ENCODE data around the gene ELMO3. TPM values are rescaled to one million over a fixed set of nuclear protein-coding genes. Genes with fewer than 3 reads are reported as not detected.

The ELMO3 gene
- total and polyA plus RNA-seq, 2 of the 13 experiments (the other 11 are each of a cell fraction or from before 2014, with no cell fraction given) = 2.6 to 4.0 TPM

DNA sequence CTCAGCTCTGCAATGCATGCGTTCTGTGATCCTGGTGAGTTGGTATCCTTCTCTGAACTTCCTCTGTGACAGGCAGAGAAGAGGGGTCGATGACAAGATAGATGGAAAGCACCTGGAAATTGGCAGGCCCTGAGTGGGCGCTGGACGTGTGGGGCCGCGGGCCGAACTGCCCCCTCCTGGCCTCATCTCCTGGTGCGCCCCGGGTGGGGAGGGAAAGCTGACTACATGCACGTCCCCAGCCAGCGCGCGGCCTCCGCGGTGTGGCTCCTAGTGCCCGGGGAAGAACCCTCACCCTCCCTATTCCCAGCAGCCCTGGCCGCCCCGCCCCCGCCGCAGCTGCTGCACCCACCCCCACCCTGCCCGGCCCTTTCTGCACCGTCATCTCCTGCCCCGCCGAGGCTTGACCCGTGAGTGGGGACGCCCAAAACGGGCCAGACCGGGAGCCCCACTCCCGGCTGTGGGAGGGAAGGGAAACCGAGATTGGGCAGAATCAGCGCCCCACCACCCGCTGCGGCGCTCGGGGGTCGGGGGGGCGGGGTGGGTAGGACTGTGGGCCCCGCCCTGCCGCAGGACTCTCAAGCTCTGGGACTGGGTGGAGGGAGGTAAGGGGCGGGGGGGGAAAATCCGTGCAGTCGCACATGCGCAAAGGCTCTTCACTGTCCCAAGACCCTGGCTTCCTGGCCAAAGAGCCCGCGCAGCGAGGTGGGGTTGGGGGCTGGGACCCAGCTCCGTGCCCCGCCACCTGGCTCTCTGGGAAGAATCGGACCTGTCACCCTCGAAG lies 28.6 kb upstream of the ELMO3 start, which contains the start of gene NOL3 (continued):
- no peak for TF ChIP-seq ZNF318 (CRISPR knock-in tag; IDR thresholded peaks at IDR 0.05)
- TF ChIP-seq FLYWCH1 (CRISPR knock-in tag; IDR thresholded peaks at IDR 0.05) = no peak
- TF ChIP-seq ZNF660 (CRISPR knock-in tag; IDR thresholded peaks at IDR 0.05; ENCODE audit: borderline replicate concordance, low read depth) = no peak
- no peak for TF ChIP-seq ZNF777 (CRISPR knock-in tag; IDR thresholded peaks at IDR 0.05)
- TF ChIP-seq ZNF180 (CRISPR knock-in tag; IDR thresholded peaks at IDR 0.05; ENCODE audit: borderline replicate concordance, low read depth) = no peak
- TF ChIP-seq ZBTB7A (CRISPR knock-in tag; IDR thresholded peaks at IDR 0.05) = peak; percentile 86
- 0 out of 2 replicates have a peak, but pooled peaks have one; percentile 10 for TF ChIP-seq ZNF274 (CRISPR knock-in tag; IDR thresholded peaks at IDR 0.05)
- no peak for TF ChIP-seq ONECUT2 (CRISPR knock-in tag; IDR thresholded peaks at IDR 0.05)
- no peak for TF ChIP-seq ZNF720 (CRISPR knock-in tag; IDR thresholded peaks at IDR 0.05)
- TF ChIP-seq CCAR2 (optimal IDR thresholded peaks at IDR 0.05; ENCODE audit: low read depth, low read length) = no peak
- TF ChIP-seq CBX2 (IDR thresholded peaks at IDR 0.05; ENCODE audit: low read depth, low read length) = no peak
- TF ChIP-seq CBX2 (CRISPR knock-in tag; IDR thresholded peaks at IDR 0.05; ENCODE audit: low read depth) = no peak
- no peak for TF ChIP-seq ZNF20 (CRISPR knock-in tag; IDR thresholded peaks at IDR 0.05)
- no peak for TF ChIP-seq GLI4 (CRISPR knock-in tag; IDR thresholded peaks at IDR 0.05; ENCODE audit: borderline replicate concordance)
- 0 out of 2 replicates have a peak, but pooled peaks have one; percentile 15 for TF ChIP-seq KLF15 (CRISPR knock-in tag; IDR thresholded peaks at IDR 0.05; ENCODE audit: borderline replicate concordance)
- TF ChIP-seq DBP (CRISPR knock-in tag; IDR thresholded peaks at IDR 0.05; ENCODE audit: not compliant biosample characterization) = no peak
- no peak for TF ChIP-seq ZFP82 (CRISPR knock-in tag; IDR thresholded peaks at IDR 0.05; ENCODE audit: borderline replicate concordance)
- TF ChIP-seq, protein P1, sequence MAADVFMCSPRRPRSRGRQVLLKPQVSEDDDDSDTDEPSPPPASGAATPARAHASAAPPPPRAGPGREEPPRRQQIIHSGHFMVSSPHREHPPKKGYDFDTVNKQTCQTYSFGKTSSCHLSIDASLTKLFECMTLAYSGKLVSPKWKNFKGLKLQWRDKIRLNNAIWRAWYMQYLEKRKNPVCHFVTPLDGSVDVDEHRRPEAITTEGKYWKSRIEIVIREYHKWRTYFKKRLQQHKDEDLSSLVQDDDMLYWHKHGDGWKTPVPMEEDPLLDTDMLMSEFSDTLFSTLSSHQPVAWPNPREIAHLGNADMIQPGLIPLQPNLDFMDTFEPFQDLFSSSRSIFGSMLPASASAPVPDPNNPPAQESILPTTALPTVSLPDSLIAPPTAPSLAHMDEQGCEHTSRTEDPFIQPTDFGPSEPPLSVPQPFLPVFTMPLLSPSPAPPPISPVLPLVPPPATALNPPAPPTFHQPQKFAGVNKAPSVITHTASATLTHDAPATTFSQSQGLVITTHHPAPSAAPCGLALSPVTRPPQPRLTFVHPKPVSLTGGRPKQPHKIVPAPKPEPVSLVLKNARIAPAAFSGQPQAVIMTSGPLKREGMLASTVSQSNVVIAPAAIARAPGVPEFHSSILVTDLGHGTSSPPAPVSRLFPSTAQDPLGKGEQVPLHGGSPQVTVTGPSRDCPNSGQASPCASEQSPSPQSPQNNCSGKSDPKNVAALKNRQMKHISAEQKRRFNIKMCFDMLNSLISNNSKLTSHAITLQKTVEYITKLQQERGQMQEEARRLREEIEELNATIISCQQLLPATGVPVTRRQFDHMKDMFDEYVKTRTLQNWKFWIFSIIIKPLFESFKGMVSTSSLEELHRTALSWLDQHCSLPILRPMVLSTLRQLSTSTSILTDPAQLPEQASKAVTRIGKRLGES (CRISPR knock-in tag; IDR thresholded peaks at IDR 0.05; ENCODE audit: borderline replicate concordance) = no peak

All from HepG2 (cell line).